Endothelial cell (in vitro differentiated cells): ENCODE data around the gene FUT7. TPM values are rescaled to one million over a fixed set of nuclear protein-coding genes. Genes with fewer than 3 reads are reported as not detected.

Experiments used
- DNase-seq: peaks from one replicate; pipeline ENCODE4 v3.0.0; 2021; ENCODE audit warnings: low spot score
- H3K27ac Mint-ChIP-seq: one replicate; pipeline ENCODE4 v1.8.0; 2021; ENCODE audit warnings: mixed read lengths, inconsistent platforms; ENCODE audit not compliant: unreplicated experiment
- H3K27me3 Mint-ChIP-seq: one replicate; pipeline ENCODE4 v1.8.0; 2021; ENCODE audit warnings: mild to moderate bottlenecking, moderate library complexity, mixed read lengths, inconsistent platforms; ENCODE audit not compliant: unreplicated experiment
- H3K36me3 Mint-ChIP-seq: one replicate; pipeline ENCODE4 v1.8.0; 2021; ENCODE audit warnings: mild to moderate bottlenecking, low read depth, mixed read lengths, inconsistent platforms; ENCODE audit not compliant: unreplicated experiment
- H3K4me1 Mint-ChIP-seq: one replicate; pipeline ENCODE4 v1.8.0; 2021; ENCODE audit warnings: mild to moderate bottlenecking, mixed read lengths, inconsistent platforms; ENCODE audit not compliant: unreplicated experiment
- H3K4me3 Mint-ChIP-seq: one replicate; pipeline ENCODE4 v1.8.0; 2021; ENCODE audit warnings: mild to moderate bottlenecking, mixed read lengths, inconsistent platforms; ENCODE audit not compliant: unreplicated experiment
- H3K9me3 Mint-ChIP-seq: one replicate; pipeline ENCODE4 v1.8.0; 2021; ENCODE audit warnings: mixed read lengths, inconsistent platforms; ENCODE audit not compliant: unreplicated experiment
- CTCF ChIP-seq: fragments of 200-600 bp; sonication (generic); IDR thresholded peaks from one replicate; pipeline ENCODE4 v1.5.0; 2021; ENCODE audit warnings: antibody characterized with exemption; ENCODE audit not compliant: unreplicated experiment
- total RNA-seq: library from RNA; stranded (reverse); fragmentation: NEBNext Ultra II Directional; extraction: Animal tissue kit (Norgen Biotek cat#: 25700); gene quantifications from one replicate; pipeline ENCODE4 v1.2.1, GENCODE V29; 2021; ENCODE audit not compliant: unreplicated experiment

Gene FUT7
- total RNA-seq, 1 donor from 2014 or later = not detected

- no peak overlapping the region for H3K27ac Mint-ChIP-seq
Measured at GRCh38 chr9:137022662-137023008, 9.3 kb downstream of the FUT7 start.

GRCh38 chr9:137021979-137022661 lies 9.8 kb downstream of the FUT7 start:
- Mint-ChIP-seq H3K27ac (no peak overlapping the region), H3K4me3 (no peak overlapping the region), H3K9me3 (no peaks in the 10 kb centered on the region), H3K27me3 (peaks cover 9% of the 10 kb centered on the region), H3K36me3 (no peaks in the 10 kb centered on the region), H3K4me1 (no peaks in the 10 kb centered on the region)
- TF ChIP-seq CTCF = no peak
- DNase-seq = no peak

More at GRCh38 chr9:137022662-137023008, 9.3 kb downstream of the FUT7 start:
- no peak for TF ChIP-seq CTCF
- DNase-seq = no peak
- Mint-ChIP-seq H3K4me1 (no peaks in the 10 kb centered on the region), H3K9me3 (no peaks in the 10 kb centered on the region), H3K36me3 (no peaks in the 10 kb centered on the region), H3K27me3 (peaks cover 12% of the 10 kb centered on the region), H3K4me3 (no peak overlapping the region)

- Mint-ChIP-seq H3K27me3 (peaks cover 6% of the 10 kb centered on the region), H3K4me1 (no peaks in the 10 kb centered on the region), H3K27ac (no peak overlapping the region), H3K36me3 (no peaks in the 10 kb centered on the region), H3K9me3 (no peaks in the 10 kb centered on the region), H3K4me3 (no peak overlapping the region)
- no peak for TF ChIP-seq CTCF
- no peak for DNase-seq
Measured at GRCh38 chr9:137021568-137021978, 10.3 kb downstream of the FUT7 start.

- no peak for DNase-seq
- H3K4me1 Mint-ChIP-seq = no peaks in the 10 kb centered on the region
- no peak overlapping the region for H3K27ac Mint-ChIP-seq
- no peaks in the 10 kb centered on the region for H3K36me3 Mint-ChIP-seq
- no peak for TF ChIP-seq CTCF
- H3K27me3 Mint-ChIP-seq = peaks cover 5% of the 10 kb centered on the region
- H3K4me3 Mint-ChIP-seq = no peak overlapping the region
- H3K9me3 Mint-ChIP-seq = no peaks in the 10 kb centered on the region
Measured at GRCh38 chr9:137020771-137021567, 10.9 kb downstream of the FUT7 start.
